Natural killer cell (primary cell): Measurements from ENCODE around the gene TLE1. TPM values are rescaled to one million over a fixed set of nuclear protein-coding genes. Genes with fewer than 3 reads are reported as not detected.

Experiments used
- ATAC-seq, 3 donors: fragments of 150-1000 bp in 2 of 3; fragments of 200-7000 bp in 1 of 3; cut with Tn5 transposase; 1 replicate in 1 of 3; 2 replicates in 2 of 3; pipeline ENCODE4 v1.10.0; 2021; ENCODE audit warnings: mild to moderate bottlenecking in 2 of 3, moderate library complexity in 2 of 3
- DNase-seq, 2 donors: peaks; one replicate each; pipeline versions ENCODE4 v3.0.0 to v3.0.0-alpha.2; 2013 to 2021; ENCODE audit warnings: mixed read lengths in 1 of 2
- H3K27ac ChIP-seq: one replicate; pipeline ENCODE4 v1.5.1; 2013; ENCODE audit warnings: mild to moderate bottlenecking, low read length
- H3K27me3 ChIP-seq: one replicate; pipeline ENCODE4 v1.6.1; 2013; ENCODE audit warnings: low read length; ENCODE audit not compliant: control insufficient read depth, insufficient read depth
- H3K36me3 ChIP-seq: one replicate; pipeline ENCODE4 v1.6.1; 2013; ENCODE audit warnings: low read length; ENCODE audit not compliant: control insufficient read depth, insufficient read depth
- H3K4me1 ChIP-seq: one replicate; pipeline ENCODE4 v1.6.1; 2013; ENCODE audit warnings: low read length; ENCODE audit not compliant: control insufficient read depth, insufficient read depth
- H3K4me3 ChIP-seq: one replicate; pipeline ENCODE4 v1.5.1; 2013; ENCODE audit warnings: low read length
- H3K9me3 ChIP-seq: one replicate; pipeline ENCODE4 v1.6.1; 2013; ENCODE audit warnings: low read length; ENCODE audit not compliant: control insufficient read depth, insufficient read depth
- H3K27ac Mint-ChIP-seq, 2 donors: one replicate each; pipeline ENCODE4 v1.8.0; 2022; ENCODE audit warnings: mild to moderate bottlenecking in 2 of 2, mixed read lengths in 2 of 2, moderate library complexity in 1 of 2
- H3K27me3 Mint-ChIP-seq, 2 donors: one replicate each; pipeline ENCODE4 v1.8.0; 2022; ENCODE audit warnings: low read depth in 2 of 2, mixed read lengths in 2 of 2
- H3K36me3 Mint-ChIP-seq: one replicate; pipeline ENCODE4 v1.8.0; 2022; ENCODE audit warnings: mixed read lengths
- H3K4me1 Mint-ChIP-seq, 2 donors: one replicate each; pipeline ENCODE4 v1.8.0; 2022; ENCODE audit warnings: mixed read lengths in 2 of 2
- H3K4me3 Mint-ChIP-seq: one replicate; pipeline ENCODE4 v1.8.0; 2022; ENCODE audit warnings: mild to moderate bottlenecking, moderate library complexity, mixed read lengths
- H3K9me3 Mint-ChIP-seq, 2 donors: one replicate each; pipeline ENCODE4 v1.8.0; 2022; ENCODE audit warnings: mixed read lengths in 2 of 2
- WGBS: methylation state at CpG from one replicate; pipeline ENCODE4 v1.1.7; 2013; ENCODE audit warnings: missing lambda C conversion rate; ENCODE audit not compliant: insufficient coverage; 5-methylcytosine and 5-hydroxymethylcytosine counted together
- intact Hi-C: fragments of 100-400 bp; cut with micrococcal nuclease; formaldehyde crosslinking; loops from one replicate; pipeline ENCODE4 v1.14.2; 2022
- total RNA-seq, 4 donors: library from RNA; stranded (reverse); fragments of 120-200 nt in 1 of 4; gene quantifications; one replicate each; pipeline versions ENCODE4 v1.2.3 to v1.2.4, GENCODE V29; 2013 to 2022
- TF ChIP-seq, protein P1 (sequence below): fragments of 200-600 bp; IDR thresholded peaks from one replicate; pipeline ENCODE4 v1.8.0; 2022; ENCODE audit warnings: antibody characterized with exemption

TLE1 gene
- total RNA-seq, 3 donors from 2014 or later (not counting 1 experiment from before 2014, with no cell fraction given) = 38.8 to 58.9 (median 44.5) TPM

DNA sequence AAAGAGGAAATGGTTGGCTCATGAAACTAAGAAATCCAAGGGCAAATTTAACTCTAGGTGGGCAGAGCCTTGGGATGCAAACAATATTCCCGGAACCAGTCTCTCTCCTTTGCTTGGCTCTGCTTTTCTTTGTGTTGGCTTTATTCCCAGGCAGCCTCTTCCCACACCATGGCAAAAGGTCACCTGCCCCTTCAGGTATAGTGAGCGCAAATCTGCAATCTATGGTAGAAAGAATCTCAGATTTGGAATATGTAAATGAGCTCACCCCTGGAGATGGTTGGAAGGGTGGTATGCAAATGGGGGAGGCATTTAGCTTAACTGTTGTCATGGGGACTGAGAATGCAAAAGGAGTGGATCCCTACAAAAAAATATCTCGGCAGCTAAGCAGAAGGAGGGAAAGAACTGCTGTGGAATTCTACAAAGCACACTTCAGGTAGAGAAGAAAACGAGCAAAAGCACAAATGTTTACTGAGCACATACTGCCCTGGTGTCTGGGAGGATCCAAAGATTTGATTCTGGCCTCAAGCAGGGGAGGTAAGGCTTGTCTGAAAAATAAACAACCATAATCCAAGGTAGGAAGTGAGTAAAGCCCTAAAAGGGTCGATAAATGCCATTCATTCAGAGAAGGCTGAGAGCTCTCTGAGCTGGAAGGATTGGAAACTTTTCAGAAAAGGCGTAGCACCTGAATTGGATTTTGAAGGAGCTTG, 139.7 kb downstream of the TLE1 start:
- no peak for DNase-seq
- no peaks in the 10 kb centered on the region for H3K4me1 Mint-ChIP-seq
- WGBS = 85% methylated on average over 6 of the region's 6 CpGs
- TF ChIP-seq, protein P1, sequence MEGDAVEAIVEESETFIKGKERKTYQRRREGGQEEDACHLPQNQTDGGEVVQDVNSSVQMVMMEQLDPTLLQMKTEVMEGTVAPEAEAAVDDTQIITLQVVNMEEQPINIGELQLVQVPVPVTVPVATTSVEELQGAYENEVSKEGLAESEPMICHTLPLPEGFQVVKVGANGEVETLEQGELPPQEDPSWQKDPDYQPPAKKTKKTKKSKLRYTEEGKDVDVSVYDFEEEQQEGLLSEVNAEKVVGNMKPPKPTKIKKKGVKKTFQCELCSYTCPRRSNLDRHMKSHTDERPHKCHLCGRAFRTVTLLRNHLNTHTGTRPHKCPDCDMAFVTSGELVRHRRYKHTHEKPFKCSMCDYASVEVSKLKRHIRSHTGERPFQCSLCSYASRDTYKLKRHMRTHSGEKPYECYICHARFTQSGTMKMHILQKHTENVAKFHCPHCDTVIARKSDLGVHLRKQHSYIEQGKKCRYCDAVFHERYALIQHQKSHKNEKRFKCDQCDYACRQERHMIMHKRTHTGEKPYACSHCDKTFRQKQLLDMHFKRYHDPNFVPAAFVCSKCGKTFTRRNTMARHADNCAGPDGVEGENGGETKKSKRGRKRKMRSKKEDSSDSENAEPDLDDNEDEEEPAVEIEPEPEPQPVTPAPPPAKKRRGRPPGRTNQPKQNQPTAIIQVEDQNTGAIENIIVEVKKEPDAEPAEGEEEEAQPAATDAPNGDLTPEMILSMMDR = no peak
- H3K27ac ChIP-seq = no peak overlapping the region
- H3K4me1 ChIP-seq = no peaks in the 10 kb centered on the region
- H3K27me3 ChIP-seq = no peaks in the 10 kb centered on the region
- H3K9me3 Mint-ChIP-seq = no peaks in the 10 kb centered on the region
- ATAC-seq = no peak
- no peaks in the 10 kb centered on the region for H3K36me3 Mint-ChIP-seq
- no peaks in the 10 kb centered on the region for H3K9me3 ChIP-seq
- peaks cover 10 to 55% of the 10 kb centered on the region in 2 donors for H3K27me3 Mint-ChIP-seq
- H3K36me3 ChIP-seq = no peaks in the 10 kb centered on the region
- intact Hi-C loops = no loop called here
- no peak overlapping the region for H3K4me3 ChIP-seq
- H3K4me3 Mint-ChIP-seq = no peak overlapping the region
- no peak overlapping the region for H3K27ac Mint-ChIP-seq

DNA sequence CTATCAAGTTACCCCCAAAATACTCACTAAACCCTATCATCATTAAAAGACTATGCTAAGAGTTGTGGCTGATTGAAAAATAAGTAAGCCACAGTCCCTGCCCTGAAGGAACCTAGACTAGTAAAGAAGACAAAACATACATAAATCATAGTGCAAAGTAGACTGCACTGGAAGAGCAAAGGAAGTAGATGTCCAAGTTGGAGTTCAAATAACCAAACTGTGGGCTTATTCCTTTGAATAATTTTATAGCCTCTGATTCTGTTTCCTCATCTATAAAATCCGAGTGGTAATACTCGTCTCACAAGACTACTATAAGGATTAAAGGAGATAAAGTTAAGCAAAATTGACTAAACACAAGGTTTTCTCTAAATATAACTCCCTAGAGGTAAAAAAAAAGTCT, 140.4 kb downstream of the TLE1 start:
- intact Hi-C loops = no loop called here
- H3K27ac Mint-ChIP-seq = no peak overlapping the region
- Histone ChIP-seq H3K27me3 (no peaks in the 10 kb centered on the region), H3K4me1 (no peaks in the 10 kb centered on the region), H3K36me3 (no peaks in the 10 kb centered on the region), H3K9me3 (no peaks in the 10 kb centered on the region), H3K4me3 (no peak overlapping the region), H3K27ac (no peak overlapping the region)
- TF ChIP-seq, protein P1 = no peak
- ATAC-seq (no peak), DNase-seq (no peak)
- no peak overlapping the region for H3K4me3 Mint-ChIP-seq
- H3K9me3 Mint-ChIP-seq = no peaks in the 10 kb centered on the region
- H3K4me1 Mint-ChIP-seq = no peaks in the 10 kb centered on the region
- H3K36me3 Mint-ChIP-seq = no peaks in the 10 kb centered on the region
- peaks cover 10 to 55% of the 10 kb centered on the region in 2 donors for H3K27me3 Mint-ChIP-seq
- WGBS = no CpG with 5 or more reads among the region's 2 CpGs

DNA sequence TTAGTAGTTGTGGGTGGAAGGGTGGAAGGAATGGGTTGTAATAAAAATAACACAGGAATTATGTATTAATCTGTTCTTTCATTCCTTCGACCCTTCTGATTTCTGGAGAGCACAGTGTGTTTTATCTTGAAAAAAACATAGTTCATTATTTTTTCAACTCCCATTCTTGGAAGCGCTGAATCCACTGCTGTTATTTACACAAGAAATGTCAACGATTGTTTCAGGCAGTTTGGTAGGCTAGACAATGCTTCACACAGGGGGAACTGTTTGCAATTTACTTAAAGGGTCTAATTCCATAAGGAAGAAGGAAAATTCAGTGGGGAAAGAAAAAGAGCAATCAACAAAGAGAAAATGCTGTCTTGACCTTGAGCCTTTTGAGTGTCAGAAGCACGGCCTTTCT, 142.9 kb downstream of the TLE1 start:
- H3K27me3 ChIP-seq = no peaks in the 10 kb centered on the region
- H3K27ac ChIP-seq = no peak overlapping the region
- intact Hi-C loops = no loop called here
- no peaks in the 10 kb centered on the region for H3K9me3 Mint-ChIP-seq
- H3K36me3 Mint-ChIP-seq = no peaks in the 10 kb centered on the region
- no peaks in the 10 kb centered on the region for H3K4me1 ChIP-seq
- no peak overlapping the region for H3K4me3 ChIP-seq
- WGBS = 83% methylated on average over 3 of the region's 4 CpGs
- TF ChIP-seq, protein P1 = no peak
- no peaks in the 10 kb centered on the region for H3K36me3 ChIP-seq
- no peaks in the 10 kb centered on the region for H3K9me3 ChIP-seq
- ATAC-seq (no peak), DNase-seq (no peak)
- no peaks in the 10 kb centered on the region for H3K4me1 Mint-ChIP-seq
- peaks cover 10 to 45% of the 10 kb centered on the region in 2 donors for H3K27me3 Mint-ChIP-seq
- no peak overlapping the region for H3K27ac Mint-ChIP-seq
- no peak overlapping the region for H3K4me3 Mint-ChIP-seq

DNA sequence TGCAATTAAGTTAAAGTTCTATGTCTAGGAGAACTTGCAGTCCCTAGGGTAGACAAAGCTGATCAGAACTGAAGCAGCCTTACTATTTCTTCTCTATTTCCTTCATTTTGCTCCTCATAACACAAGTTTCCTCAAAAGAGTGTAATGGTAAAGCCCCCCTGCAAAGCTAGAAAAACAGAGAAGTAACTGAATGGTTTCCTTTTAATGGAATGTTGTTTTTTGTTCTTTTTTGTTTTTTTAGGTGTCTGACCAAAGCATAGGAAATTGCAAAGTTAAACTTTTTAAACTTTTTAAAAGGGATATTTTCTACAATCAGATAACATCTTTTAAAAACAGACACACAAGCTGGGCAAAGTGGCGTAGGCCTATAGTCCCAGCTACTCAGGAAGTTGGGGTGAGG, 145.7 kb downstream of the TLE1 start:
- Mint-ChIP-seq H3K9me3 (no peaks in the 10 kb centered on the region), H3K27me3 (peaks cover 1 to 27% of the 10 kb centered on the region in 2 donors), H3K4me3 (no peak overlapping the region), H3K27ac (no peak overlapping the region), H3K36me3 (no peaks in the 10 kb centered on the region), H3K4me1 (peaks cover 12 to 16% of the 10 kb centered on the region in 2 donors)
- Histone ChIP-seq H3K36me3 (no peaks in the 10 kb centered on the region), H3K27ac (no peak overlapping the region), H3K9me3 (no peaks in the 10 kb centered on the region), H3K4me3 (no peak overlapping the region), H3K4me1 (no peaks in the 10 kb centered on the region), H3K27me3 (no peaks in the 10 kb centered on the region)
- TF ChIP-seq, protein P1 = no peak
- ATAC-seq (no peak), DNase-seq (no peak)
- 100% methylated on average over 1 of the region's 1 CpG for WGBS
- intact Hi-C loops = no loop called here
